Body of pancreas (tissue), 4 donors: ENCODE measurements around the gene ZNF282.

Source experiments
- CTCF ChIP-seq, 7 experiments: fragments of 450-650 bp in 4 of 7; fragments of 200-600 bp in 3 of 7; sonication (generic) in 3 of 7; IDR thresholded peaks; one replicate each; pipeline ENCODE4 v1.5.1; 2016 to 2019; ENCODE audit warnings: antibody characterized with exemption in 7 of 7
- POLR2A ChIP-seq, 3 donors: fragments of 450-650 bp; IDR thresholded peaks; one replicate each; pipeline ENCODE4 v1.6.1; 2016; ENCODE audit warnings: antibody characterized with exemption in 3 of 3, mild to moderate bottlenecking in 2 of 3

- TF ChIP-seq CTCF (IDR thresholded peaks at IDR 0.05) (no peak), POLR2A (IDR thresholded peaks at IDR 0.05) (no peak)
Observed at GRCh38 chr7:149267733-149268132, 72.4 kb downstream of the ZNF282 start.
